ENCODE data around the gene CTNND2.
"Not testable (repeated sequence)": the region's sequence is repeated elsewhere in the genome, so short reads cannot be mapped to it uniquely, and the experiment has no call there.

The CTNND2 gene

GRCh38 chr5:11420969-11421368 lies 483.3 kb downstream of the CTNND2 start:
- no peak for DNase-seq (ENCODE audit: low spot score)
- Histone ChIP-seq H3K4me3 (no peak overlapping the region), H3K27ac (no peak overlapping the region)
- TF ChIP-seq, protein P1, sequence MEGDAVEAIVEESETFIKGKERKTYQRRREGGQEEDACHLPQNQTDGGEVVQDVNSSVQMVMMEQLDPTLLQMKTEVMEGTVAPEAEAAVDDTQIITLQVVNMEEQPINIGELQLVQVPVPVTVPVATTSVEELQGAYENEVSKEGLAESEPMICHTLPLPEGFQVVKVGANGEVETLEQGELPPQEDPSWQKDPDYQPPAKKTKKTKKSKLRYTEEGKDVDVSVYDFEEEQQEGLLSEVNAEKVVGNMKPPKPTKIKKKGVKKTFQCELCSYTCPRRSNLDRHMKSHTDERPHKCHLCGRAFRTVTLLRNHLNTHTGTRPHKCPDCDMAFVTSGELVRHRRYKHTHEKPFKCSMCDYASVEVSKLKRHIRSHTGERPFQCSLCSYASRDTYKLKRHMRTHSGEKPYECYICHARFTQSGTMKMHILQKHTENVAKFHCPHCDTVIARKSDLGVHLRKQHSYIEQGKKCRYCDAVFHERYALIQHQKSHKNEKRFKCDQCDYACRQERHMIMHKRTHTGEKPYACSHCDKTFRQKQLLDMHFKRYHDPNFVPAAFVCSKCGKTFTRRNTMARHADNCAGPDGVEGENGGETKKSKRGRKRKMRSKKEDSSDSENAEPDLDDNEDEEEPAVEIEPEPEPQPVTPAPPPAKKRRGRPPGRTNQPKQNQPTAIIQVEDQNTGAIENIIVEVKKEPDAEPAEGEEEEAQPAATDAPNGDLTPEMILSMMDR (IDR thresholded peaks at IDR 0.05): no peak

- DNase-seq (ENCODE audit: low spot score): no peak
- TF ChIP-seq, protein P1 (IDR thresholded peaks at IDR 0.05): no peak
- Histone ChIP-seq H3K4me3 (no peak overlapping the region), H3K27ac (no peak overlapping the region)
Measured at GRCh38 chr5:11415751-11416150, 488.5 kb downstream of the CTNND2 start.

DNA sequence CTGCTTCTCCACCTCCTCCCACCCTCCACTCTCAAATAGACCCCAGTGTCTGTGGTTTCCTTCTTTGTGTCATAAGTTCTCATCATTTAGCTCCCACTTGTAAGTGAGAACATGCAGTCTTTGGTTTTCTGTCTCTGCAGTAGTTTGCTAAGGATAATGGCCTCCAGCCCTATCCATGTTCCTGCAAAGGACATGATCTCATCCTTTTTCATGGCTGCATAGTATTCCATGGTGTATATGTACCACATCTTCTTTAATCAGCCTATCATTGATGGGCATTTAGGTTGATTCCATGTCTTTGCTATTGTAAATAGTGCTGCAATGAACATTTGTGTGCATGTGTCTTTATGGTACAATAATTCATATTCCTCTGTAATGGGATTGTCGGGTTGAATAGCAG lies 489.5 kb downstream of the CTNND2 start:
- H3K4me3 ChIP-seq; DNase-seq (ENCODE audit: low spot score); H3K27ac ChIP-seq: not testable (repeated sequence)

DNA sequence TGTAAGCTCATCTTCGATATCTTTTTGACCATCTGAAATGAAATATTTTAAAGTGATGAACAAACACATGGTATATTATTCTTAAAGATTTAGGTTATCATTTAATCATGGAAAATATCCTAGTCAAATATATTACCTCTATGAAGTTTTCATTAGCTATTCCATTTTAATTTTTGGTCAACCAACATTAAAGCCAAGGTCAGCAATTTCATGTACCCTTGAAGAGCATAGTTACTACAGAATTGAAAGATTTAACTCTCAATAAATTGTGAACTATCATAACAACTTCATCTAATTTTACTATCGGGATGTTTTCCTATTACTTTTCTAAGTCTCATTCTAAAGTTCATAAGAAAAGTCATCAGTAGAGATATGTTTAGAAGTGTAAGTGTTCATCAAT lies 492.6 kb downstream of the CTNND2 start:
- H3K4me3 ChIP-seq: no peak overlapping the region
- TF ChIP-seq, protein P1 (IDR thresholded peaks at IDR 0.05): no peak
- DNase-seq (ENCODE audit: low spot score): no peak
- no peak overlapping the region for H3K27ac ChIP-seq

DNA sequence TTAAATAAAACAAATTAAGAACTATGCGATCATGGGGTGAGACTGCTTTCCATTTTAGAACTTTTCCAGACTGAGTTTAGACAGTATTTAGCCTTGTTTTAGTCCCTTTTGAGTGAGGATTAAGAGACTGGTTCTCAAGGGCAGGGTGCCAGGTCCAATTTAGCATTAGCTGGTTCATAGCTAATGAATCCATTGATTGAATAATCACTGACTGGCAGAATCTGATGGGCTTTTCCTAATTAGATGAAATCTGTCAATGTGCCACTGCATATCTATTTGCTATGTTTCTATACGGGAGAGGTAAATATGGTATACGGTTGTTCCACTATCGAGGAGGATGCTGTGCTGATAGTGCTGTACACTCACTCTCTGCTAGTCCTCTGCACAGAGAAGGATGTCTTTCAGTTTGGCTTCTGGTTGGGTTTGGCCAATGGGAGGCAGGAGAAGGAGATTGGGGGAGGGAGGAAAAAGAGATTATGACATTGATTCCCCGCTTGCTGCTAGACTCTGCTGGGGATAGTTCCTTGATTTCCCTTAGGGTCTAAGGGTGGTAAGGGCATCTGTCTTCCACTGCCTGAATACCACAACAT lies 496.6 kb downstream of the CTNND2 start:
- TF ChIP-seq, protein P1 (IDR thresholded peaks at IDR 0.05): no peak
- no peak overlapping the region for H3K4me3 ChIP-seq
- DNase-seq (ENCODE audit: low spot score): no peak
- no peak overlapping the region for H3K27ac ChIP-seq

- no peak for DNase-seq (ENCODE audit: low spot score)
- Histone ChIP-seq H3K4me3 (no peak overlapping the region), H3K27ac (no peak overlapping the region)
- TF ChIP-seq, protein P1 (IDR thresholded peaks at IDR 0.05): no peak
Measured at GRCh38 chr5:11400316-11400715, 503.9 kb downstream of the CTNND2 start.

DNA sequence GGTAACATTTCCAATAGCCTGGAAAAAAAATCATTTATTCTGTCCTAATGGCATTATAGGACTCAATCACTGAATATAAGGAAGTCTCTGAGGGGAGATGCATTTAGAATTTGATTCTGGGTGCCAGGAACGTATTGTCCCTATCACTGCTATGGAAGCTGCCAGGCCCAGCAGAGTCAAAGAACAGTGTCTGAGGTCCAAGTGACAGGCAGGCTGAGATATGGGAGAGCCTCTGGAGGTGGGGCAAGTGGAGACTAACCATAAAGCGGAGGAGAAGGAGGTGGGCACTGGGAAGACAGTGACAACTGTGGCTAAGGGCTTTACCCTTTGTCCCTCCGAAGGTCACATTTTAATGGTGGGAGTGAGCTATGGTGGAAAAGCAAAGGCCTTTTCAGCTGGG lies 505.5 kb downstream of the CTNND2 start:
- DNase-seq (ENCODE audit: low spot score): no peak
- TF ChIP-seq, protein P1 (IDR thresholded peaks at IDR 0.05): no peak
- Histone ChIP-seq H3K4me3 (no peak overlapping the region), H3K27ac (no peak overlapping the region)

DNA sequence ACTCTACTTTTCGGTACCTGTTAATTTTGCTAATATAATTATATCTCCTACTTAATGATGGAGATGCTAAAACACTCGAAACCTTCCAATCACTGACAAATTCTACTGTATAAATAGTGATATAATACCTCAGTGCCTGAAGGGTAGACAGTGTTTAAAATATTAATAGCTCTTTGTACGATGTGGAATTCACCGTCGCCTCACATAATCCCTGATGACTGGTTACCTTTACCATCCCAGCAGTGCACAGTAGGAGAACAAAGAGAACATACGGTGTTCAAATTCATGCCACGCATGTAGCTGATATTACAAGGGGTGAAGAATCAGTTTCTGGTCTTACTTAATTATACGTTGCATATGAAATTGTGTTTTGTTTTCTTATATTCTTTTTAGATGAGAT lies 506.7 kb downstream of the CTNND2 start:
- no peak overlapping the region for H3K4me3 ChIP-seq
- no peak for DNase-seq (ENCODE audit: low spot score)
- TF ChIP-seq, protein P1 (IDR thresholded peaks at IDR 0.05): no peak

More for the DNA sequence above, 506.7 kb downstream of the CTNND2 start:
- H3K27ac ChIP-seq: no peak overlapping the region

Data from coronary artery (tissue), 2 donors.